Epithelial cell of proximal tubule (primary cell): Measurements from ENCODE around the gene NCF2. TPM values are rescaled to one million over a fixed set of nuclear protein-coding genes. Genes with fewer than 3 reads are reported as not detected.
"Not testable (repeated sequence)": the region's sequence is repeated elsewhere in the genome, so short reads cannot be mapped to it uniquely, and the experiment has no call there.

Source experiments
- DNase-seq: peaks from one replicate; pipeline ENCODE4 v3.0.0-alpha.2; 2011; ENCODE audit warnings: low read depth
- H3K4me3 ChIP-seq: 2 replicates; pipeline ENCODE4 v1.5.1; 2011; ENCODE audit warnings: low read depth, mild to moderate bottlenecking, low read length
- total RNA-seq: library from RNA; depleted of rRNA; stranded (reverse); fragments of >200 nt; gene quantifications from 2 replicates; pipeline ENCODE4 v1.2.3, GENCODE V29; 2015
- TF ChIP-seq, protein P1 (sequence below): conservative IDR thresholded peaks from 2 replicates; pipeline ENCODE4 v1.5.1; 2012; ENCODE audit warnings: low read depth, mild to moderate bottlenecking, low read length

Gene NCF2
- total RNA-seq, 1 donor from 2014 or later = 25.6 TPM

DNA sequence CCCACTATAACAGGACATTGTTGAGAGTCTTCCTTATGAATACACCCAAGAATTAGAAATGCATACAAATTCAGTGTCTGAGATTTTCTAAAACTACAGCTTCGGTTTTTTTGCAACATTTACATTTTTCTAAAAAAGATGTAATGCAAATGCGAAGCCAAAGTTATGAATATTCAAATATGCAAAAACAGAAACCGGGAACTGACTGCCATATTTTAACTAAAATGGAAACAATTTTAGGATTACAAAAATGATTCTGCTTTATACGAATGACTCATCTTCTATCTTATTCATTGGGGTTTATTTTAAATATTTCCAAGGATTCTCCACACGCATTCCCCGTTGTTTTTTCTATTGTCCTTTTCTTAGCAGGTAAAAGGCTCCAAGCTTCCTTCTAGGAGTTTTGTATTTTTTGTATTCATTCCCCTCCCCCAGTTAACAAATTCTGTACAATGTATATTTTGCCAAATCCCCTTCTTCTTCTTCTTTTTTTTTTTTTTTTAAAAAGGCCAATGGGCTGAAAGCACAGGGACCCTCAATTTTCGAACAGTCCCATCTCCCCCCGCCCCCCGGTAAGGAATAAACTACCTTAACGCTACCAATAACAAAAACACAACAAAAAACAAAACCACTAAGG is 44.3 kb upstream of the NCF2 start:
- no peak for DNase-seq
- TF ChIP-seq, protein P1, sequence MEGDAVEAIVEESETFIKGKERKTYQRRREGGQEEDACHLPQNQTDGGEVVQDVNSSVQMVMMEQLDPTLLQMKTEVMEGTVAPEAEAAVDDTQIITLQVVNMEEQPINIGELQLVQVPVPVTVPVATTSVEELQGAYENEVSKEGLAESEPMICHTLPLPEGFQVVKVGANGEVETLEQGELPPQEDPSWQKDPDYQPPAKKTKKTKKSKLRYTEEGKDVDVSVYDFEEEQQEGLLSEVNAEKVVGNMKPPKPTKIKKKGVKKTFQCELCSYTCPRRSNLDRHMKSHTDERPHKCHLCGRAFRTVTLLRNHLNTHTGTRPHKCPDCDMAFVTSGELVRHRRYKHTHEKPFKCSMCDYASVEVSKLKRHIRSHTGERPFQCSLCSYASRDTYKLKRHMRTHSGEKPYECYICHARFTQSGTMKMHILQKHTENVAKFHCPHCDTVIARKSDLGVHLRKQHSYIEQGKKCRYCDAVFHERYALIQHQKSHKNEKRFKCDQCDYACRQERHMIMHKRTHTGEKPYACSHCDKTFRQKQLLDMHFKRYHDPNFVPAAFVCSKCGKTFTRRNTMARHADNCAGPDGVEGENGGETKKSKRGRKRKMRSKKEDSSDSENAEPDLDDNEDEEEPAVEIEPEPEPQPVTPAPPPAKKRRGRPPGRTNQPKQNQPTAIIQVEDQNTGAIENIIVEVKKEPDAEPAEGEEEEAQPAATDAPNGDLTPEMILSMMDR = no peak
- H3K4me3 ChIP-seq = peak overlapping the region; percentile 75

DNA sequence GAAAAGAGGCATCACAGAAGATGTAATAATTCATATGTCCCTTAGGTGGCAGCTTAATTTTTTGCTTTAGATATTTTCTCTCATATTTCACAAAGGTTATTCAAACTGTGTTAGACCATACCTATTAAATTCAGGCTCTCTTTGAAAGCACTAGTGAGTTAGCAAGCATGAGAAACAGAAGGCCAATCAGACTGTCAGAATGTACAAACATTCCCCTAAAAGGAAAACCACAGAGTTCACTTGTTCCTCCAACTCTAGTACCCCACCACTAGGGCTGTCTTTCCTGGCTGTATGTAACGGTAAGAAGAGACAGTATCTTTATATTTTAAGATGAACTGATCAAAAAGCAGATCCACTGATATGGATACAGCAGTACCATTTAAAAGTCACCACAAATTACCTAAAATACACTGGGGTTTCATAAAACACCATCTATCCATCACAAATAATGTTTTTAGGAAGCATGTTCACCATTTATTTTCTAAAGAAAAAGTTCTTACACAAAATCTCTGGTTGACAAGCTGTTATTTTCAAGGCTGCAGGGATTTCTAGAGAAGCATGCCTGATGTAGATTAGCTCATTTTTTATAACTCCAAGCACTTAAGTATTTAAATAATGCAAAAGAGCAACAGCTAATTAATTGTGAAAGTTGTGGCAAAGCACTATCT is 43.6 kb upstream of the NCF2 start:
- peak overlapping the region; percentile 75 for H3K4me3 ChIP-seq
- TF ChIP-seq, protein P1 = peak; percentile 56
- DNase-seq = no peak

DNA sequence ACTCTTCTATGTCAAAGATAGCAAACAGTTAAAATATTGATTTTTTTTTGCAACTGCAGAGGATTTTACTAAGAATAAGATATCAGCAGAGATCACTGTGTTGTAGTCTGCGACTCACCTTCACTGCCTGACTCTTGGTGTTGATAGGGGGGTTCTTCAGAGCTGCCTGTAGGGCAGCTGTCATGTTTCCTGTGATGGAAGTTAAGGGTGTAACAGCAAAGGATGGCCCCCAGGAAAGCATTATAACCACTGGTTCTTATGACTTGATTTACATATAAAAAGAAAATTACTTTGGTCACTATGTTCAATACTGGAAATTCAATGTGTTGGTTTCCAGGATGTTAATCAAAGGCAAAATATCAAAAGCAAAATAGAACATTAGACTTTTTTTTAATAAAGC is 42.7 kb upstream of the NCF2 start:
- DNase-seq = no peak
- TF ChIP-seq, protein P1 = no peak
- peak overlapping the region; percentile 75 for H3K4me3 ChIP-seq

DNA sequence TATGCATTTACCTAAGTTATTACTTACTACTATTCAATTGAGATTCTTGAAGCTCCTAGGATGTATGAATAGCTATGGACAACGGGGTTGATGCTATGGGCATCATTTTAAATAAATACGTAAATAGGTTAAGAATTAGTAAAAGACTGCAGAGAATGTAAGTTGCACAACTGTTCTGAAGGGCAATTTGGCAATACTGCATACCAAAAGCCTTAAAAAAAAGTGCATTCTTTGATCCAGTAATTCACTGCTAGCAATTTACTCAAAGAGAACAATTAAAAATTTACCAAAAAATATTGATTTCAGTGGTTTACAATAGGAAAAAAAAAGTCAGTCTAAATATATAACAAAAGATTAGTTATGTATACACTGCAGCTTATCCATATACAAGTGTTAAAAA is 41.9 kb upstream of the NCF2 start:
- DNase-seq = no peak
- TF ChIP-seq, protein P1 = no peak
- no peak overlapping the region for H3K4me3 ChIP-seq

DNA sequence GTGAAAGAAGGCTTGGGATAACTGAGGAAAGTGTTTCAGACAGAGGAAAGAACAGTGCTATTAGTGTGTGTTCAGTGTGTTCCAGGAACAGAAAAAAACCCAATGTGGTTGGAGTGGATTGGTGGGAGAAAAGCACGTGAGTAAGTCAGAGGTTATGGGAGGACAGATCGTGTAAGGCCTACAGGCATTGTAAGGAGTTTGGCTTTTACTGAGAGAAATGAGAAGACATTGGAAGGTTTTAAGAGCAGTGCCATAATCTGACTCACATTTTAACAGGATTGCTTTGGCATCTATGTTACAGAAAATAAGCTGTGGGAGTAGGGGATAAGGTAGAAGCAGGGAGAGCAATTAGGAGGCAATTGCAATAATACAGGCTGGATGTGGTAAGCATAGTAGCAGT is 40.5 kb upstream of the NCF2 start:
- TF ChIP-seq, protein P1 = no peak
- no peak for DNase-seq
- H3K4me3 ChIP-seq = no peak overlapping the region

DNA sequence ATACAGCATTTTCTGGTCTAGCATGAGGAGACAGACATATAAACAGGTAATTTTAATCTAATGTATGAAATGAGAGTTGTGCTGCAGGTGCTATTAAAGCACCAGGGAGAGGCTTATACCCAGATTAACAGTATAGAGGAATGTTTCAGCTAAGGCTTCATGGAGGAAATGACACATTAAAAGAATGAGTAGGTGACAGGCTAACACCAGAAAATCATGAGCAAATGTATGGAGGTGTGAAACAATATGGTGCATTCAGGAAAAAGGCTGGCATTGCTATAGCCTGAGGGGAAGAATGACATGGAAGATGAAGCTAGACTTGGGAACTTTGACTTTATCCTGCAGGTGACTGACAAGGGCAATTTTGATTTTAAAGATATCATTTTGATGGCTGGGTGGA is 38.3 kb upstream of the NCF2 start:
- TF ChIP-seq, protein P1 = no peak
- no peak overlapping the region for H3K4me3 ChIP-seq
- no peak for DNase-seq

DNA sequence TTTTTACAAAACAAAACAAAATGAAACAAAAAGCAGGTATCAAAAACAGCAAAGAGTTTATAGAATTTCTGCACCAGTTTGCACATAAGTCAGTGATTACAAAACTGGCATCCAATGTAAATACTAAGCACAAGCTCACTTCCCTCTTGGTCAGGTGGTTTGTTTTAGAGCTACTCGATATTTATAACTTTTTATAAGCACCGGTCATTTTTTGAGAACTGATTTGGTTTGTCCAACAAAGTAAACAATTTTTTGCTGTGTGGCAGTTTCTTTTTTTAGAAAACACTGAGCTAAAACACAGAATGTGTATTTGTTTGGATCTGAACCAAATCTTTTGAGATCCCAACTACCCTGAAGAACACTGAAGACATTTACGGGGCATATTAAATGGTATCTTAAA is 36.0 kb upstream of the NCF2 start:
- DNase-seq, H3K4me3 ChIP-seq: not testable (repeated sequence)
